ENCODE results near the gene ADIPOR2. TPM values are rescaled to one million over a fixed set of nuclear protein-coding genes. Genes with fewer than 3 reads are reported as not detected.

The ADIPOR2 gene
- total and polyA plus RNA-seq, 11 donors, result 17.7 to 52.5 (median 36.7) TPM

- H3K27me3 ChIP-seq, result no peaks in the 10 kb centered on the region
- no peak for TF ChIP-seq CTCF (IDR thresholded peaks at IDR 0.05)
- no peak for TF ChIP-seq POLR2A (IDR thresholded peaks at IDR 0.05)
- no peak overlapping the region for H3K4me3 ChIP-seq
- H3K4me1 ChIP-seq, result peaks cover 8 to 46% (median 27%) of the 10 kb centered on the region in 12 donors
- no peaks in the 10 kb centered on the region for H3K9me3 ChIP-seq
- intact Hi-C loops (cut with DNase I), result loop anchor here in 8 of 10 donors (5.0 to 10.0 kb wide), 8 partner anchors 233 to 990 kb away; partner anchors contain the start of gene CACNA1C (in 1 of the 8)
- DNase-seq, result peak in 2 of 5 donors; percentile 20 to 39
- no peaks in the 10 kb centered on the region for H3K36me3 ChIP-seq
- ATAC-seq, result no peak
- peak overlapping the region in 11 of 12 donors; percentile 6 to 86 (median 63) for H3K27ac ChIP-seq
- WGBS, 4 donors, result 74 to 83% (median 80%) methylated on average over 13 to 15 of the region's 15 CpGs
These were observed 103.7 kb downstream of the ADIPOR2 start for GRCh38 chr12:1794440-1795090.

DNA sequence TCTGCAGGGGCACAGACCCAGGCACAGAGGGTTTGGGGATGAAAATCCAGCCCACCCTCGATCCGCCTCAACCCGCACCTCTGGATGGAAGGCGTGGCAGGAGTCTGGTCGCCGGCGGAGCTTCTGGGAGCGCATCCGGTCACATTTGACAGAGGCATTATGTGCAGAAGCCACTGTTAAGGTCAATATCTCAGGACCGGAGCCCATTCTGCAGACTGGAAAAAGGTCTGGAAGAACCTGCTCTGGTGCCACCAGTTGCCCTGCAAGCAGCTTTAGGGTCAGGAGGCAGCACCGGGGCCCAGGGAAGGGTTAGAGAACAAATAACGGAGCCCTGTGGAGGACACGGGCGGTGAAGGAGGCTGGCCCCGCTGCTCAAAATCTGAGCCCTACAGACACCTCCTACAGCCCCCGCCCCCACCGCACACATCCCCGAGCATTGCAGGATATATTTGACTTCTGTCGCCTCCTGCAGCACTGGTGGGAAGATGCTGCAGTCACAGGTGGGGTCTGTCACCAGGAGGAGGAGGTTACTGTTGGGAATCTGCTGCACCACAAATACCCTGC is 104.4 kb downstream of the ADIPOR2 start:
- H3K27ac ChIP-seq, result peak overlapping the region; percentile 44 to 95 (median 84)
- H3K27me3 ChIP-seq, result no peaks in the 10 kb centered on the region
- ATAC-seq, result no peak
- no peaks in the 10 kb centered on the region for H3K36me3 ChIP-seq
- 65 to 78% (median 68%) methylated on average over 17 to 19 of the region's 19 CpGs for WGBS, 4 donors
- peak overlapping the region in 7 of 12 donors; percentile 61 to 79 (median 69) for H3K4me3 ChIP-seq
- intact Hi-C loops (cut with DNase I), result loop anchor here in 8 of 10 donors (5.0 to 10.0 kb wide), 8 partner anchors 232 to 989 kb away; partner anchors contain the start of gene CACNA1C (in 1 of the 8)
- DNase-seq, result peak in 1 of 5 donors; percentile 18
- H3K4me1 ChIP-seq, result peaks cover 8 to 46% (median 27%) of the 10 kb centered on the region in 12 donors
- TF ChIP-seq CTCF (IDR thresholded peaks at IDR 0.05) (no peak), POLR2A (IDR thresholded peaks at IDR 0.05) (no peak)
- no peaks in the 10 kb centered on the region for H3K9me3 ChIP-seq

DNA sequence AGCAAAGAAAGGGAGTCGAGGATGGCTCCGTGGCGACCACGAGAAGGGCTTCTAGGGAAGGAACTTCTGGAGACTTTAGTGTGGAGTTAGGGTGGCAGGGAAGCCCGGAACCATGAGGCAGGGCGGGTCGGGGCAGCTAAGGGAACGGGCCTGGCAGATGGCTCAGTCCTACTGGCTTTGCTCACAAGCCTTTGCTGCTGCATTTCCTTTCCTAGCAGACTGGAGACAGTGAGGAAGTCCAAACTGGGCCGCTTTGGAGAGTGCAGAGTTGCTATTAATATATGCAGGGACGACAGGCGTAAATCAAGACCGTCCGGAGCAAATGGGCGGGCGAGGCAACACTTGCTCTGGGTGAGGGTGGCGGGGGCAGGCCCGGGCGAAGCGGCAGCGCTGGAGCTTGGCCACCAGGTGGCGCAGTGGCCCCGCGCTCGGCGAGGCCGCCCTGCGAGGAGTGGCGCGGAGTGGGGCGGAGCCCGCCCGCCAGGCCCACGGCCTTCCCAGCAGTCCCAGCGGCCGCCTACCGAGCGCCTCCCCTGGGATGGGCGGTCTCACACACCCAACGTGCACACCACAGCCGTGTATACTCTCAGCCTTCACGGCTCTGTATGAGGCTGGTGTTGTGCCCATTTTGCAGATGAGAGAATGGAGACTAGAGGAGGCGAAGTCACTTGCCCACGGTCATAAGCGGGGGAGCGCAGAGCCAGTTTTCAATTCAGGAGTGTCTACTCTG is 105.1 kb downstream of the ADIPOR2 start:
- ATAC-seq, result peak; percentile 92 to 96 (median 94)
- 5 to 18% (median 9%) methylated on average over 15 to 45 of the region's 45 CpGs for WGBS, 4 donors
- Histone ChIP-seq H3K4me1 (peaks cover 8 to 46% (median 26%) of the 10 kb centered on the region in 12 donors), H3K9me3 (no peaks in the 10 kb centered on the region), H3K27me3 (no peaks in the 10 kb centered on the region), H3K27ac (peak overlapping the region; percentile 49 to 95 (median 84)), H3K4me3 (peak overlapping the region; percentile 47 to 79 (median 64)), H3K36me3 (no peaks in the 10 kb centered on the region)
- peak; percentile 92 to 100 (median 99) for TF ChIP-seq CTCF (IDR thresholded peaks at IDR 0.05)
- peak in 1 of 2 donors; percentile 70 for TF ChIP-seq POLR2A (IDR thresholded peaks at IDR 0.05)
- intact Hi-C loops (cut with DNase I), result loop anchor here (1.0 to 10.0 kb wide), 12 partner anchors 143 to 989 kb away; partner anchors contain the start of gene CACNA1C (in 1 of the 10)
- DNase-seq, result peak; percentile 92 to 98 (median 96)
